GM20000 (cell line): Measurements from ENCODE around the gene ITSN2.

Source experiments
- DNase-seq: peaks from one replicate; pipeline ENCODE4 v3.0.0; 2012; ENCODE audit warnings: low spot score
- TF ChIP-seq, protein P1 (sequence below): IDR thresholded peaks from 2 replicates; pipeline ENCODE4 v1.5.1; 2012; ENCODE audit warnings: mild to moderate bottlenecking, control low read depth; ENCODE audit errors: extremely low read depth, missing control alignments

ITSN2 gene

DNA sequence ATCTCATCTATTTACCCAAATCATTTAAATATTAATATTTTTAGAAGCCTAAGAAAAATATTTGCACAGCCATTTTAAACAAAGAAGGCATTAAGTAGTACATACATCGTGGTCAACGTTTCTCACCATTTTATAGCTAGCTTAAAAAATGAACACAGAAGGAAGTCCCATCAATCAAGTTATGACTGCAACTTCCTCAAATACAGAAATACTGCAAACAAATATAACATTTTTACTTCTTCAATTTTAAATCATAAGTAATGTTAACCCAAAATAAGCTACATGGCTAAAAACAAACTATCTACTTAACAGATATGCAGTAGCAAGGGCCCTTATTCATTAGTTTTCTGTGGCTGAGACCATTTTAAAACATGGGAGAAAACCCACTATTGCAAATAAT is 30.6 kb downstream of the ITSN2 start:
- TF ChIP-seq, protein P1, sequence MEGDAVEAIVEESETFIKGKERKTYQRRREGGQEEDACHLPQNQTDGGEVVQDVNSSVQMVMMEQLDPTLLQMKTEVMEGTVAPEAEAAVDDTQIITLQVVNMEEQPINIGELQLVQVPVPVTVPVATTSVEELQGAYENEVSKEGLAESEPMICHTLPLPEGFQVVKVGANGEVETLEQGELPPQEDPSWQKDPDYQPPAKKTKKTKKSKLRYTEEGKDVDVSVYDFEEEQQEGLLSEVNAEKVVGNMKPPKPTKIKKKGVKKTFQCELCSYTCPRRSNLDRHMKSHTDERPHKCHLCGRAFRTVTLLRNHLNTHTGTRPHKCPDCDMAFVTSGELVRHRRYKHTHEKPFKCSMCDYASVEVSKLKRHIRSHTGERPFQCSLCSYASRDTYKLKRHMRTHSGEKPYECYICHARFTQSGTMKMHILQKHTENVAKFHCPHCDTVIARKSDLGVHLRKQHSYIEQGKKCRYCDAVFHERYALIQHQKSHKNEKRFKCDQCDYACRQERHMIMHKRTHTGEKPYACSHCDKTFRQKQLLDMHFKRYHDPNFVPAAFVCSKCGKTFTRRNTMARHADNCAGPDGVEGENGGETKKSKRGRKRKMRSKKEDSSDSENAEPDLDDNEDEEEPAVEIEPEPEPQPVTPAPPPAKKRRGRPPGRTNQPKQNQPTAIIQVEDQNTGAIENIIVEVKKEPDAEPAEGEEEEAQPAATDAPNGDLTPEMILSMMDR, result no peak
- DNase-seq, result peak; percentile 51

DNA sequence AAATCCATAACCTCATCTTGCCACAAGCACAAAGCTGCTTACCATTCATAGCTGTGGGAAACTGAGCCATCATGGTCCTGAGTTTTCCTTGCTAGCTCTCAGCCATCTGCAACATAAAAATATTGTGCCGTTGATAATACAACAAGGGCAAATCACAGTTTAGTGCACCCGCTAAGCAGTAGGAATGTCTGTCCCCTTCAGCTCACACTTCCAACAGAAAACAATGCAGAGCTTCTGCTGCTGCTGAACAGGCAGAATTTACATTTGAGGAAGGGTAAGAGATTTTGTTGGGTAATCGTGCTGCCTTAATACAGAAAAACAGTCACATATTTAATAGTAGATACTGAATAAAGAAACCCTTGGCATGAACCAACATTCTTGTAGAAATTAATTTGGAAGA is 32.3 kb downstream of the ITSN2 start:
- TF ChIP-seq, protein P1, result no peak
- DNase-seq, result no peak

DNA sequence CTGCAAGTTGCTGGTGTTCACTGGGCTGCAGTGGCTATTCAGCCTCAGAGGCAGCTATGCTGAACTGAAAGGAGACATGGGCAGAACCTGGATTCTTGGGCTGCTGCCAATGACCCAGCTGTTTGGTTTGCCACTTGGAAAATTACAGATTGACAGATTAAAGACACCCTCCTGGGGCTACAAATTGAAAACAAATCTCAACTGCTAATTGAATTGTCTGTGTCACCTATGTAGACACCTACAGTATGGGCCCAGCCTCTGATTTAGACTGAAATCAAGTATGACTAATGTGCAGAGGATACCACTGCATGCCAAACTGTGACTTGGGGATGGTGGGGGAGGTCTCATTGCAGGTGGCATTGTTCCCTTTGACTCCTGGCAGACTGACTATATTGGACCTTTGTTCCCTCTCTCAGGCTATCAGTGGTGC is 42.8 kb downstream of the ITSN2 start:
- TF ChIP-seq, protein P1, result no peak
- DNase-seq, result no peak

DNA sequence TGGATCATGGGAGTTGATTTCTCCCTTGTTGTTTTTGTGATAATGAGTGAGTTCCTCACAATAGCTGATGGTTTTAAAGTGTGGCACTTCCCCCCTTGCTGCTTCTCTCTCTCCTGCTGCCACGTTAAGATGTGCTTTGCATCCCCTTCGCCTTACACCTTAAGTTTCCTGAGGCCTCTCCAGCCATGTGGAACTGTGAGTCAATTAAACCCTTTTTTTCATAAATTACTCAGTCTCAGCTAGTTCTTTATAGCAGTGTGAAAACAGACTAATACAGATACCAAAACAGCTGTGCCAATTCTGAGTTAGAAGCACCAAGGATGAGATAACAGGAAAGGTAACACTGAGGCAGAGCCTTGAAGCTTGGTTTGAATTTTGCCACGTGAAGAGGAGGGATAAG is 44.7 kb downstream of the ITSN2 start:
- peak; percentile 26 for DNase-seq
- TF ChIP-seq, protein P1, result no peak

DNA sequence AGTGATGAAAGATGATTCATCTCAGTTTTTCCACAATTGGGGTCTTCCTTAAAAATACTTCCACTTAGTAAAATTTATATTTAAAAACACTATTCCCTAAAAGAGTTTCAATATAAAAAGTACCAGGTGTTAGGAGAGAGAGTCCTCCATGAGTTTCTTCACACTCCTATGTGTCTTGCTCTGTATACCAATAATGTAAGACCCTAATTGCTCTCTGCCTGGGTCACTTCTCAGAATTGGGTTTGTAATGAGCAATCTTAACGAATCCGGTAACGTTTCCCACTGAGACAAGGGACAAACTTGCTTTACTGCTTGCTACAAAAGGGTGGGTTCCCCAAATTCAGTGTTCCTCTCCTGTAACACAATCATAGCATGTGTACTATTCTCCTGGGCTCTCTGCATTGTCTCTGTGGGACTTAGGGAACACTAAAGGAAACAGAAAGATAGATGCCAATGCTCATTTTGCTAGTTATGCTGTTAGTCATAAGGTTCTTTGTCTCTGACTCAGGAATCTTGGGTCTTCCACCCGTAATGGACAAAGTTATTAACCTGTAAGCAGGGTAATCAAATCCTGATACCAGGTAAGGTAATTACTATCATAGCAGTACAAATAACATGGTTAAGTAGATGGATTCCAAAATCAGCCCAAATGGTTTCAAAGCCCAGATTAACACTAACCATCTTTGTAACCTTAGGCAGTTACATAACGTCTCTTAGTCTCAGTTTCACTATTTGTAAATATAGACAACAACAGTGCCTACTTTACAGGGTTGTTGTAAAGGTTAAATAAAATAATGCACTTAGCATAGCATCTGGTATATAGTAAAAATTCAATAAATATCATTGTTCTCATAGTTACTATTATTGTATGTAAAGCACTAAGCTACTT is 46.3 kb downstream of the ITSN2 start:
- DNase-seq, result no peak
- TF ChIP-seq, protein P1, result no peak

DNA sequence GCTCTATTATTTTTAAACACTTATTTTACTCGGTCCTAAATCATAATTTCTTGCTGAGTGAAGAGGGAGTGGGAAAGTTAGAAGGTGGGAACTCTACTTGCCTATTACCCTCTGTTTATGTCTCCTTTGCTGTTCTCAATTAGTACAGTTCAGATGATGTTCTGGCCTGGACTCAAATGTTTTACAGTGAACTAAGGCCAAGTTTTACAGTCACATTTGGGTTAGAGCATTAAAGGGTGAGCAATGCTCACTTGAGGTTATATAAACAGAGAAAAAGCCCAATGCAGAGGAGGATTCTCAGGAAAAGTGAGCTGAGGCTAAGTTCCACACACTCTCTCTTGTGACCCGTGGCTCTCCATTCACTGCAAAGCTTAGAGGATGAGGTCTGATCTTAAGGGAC is 52.4 kb downstream of the ITSN2 start:
- no peak for DNase-seq

DNA sequence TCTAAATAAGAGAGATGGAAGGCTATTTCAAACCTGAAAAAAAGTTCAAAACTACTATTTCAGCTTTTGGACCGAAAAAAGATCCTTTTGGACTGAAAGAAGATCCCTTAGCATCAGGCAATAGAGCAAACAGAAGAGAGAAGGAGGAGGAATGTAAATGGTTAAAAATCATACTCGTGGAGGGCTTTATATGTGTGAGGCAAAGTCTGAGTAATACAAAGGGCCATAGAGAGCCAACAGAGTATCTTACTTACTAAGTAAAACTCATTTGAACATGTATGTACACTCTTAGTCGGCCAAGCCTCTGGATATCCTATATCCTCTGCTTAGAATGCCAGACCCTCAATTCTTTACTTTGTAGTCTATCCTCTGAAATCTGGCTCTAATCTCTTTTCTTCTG is 55.7 kb downstream of the ITSN2 start:
- TF ChIP-seq, protein P1, result no peak
- no peak for DNase-seq

More for the DNA sequence above, 52.4 kb downstream of the ITSN2 start:
- TF ChIP-seq, protein P1, result no peak
